WTC11 (cell line): Measurements from ENCODE around the gene BMF. TPM values are rescaled to one million over a fixed set of nuclear protein-coding genes. Genes with fewer than 3 reads are reported as not detected.
A peak's percentile ranks its signal among the peaks of the same experiment; 100 is the strongest.

Experiments
- ATAC-seq: fragments of 200-7000 bp; cut with Tn5 transposase; 2 replicates; pipeline ENCODE4 v1.10.0; 2021; ENCODE audit warnings: mild to moderate bottlenecking, moderate library complexity
- CTCF ChIA-PET: fragments of 300-600 bp; sonication (Branson Sonifier 250); formaldehyde crosslinking; loops from one replicate; lab custom pipeline; 2021; ENCODE audit warnings: antibody characterized with exemption; lab: Charles Lee
- POLR2A ChIA-PET: fragments of 350-600 bp; sonication (Branson Sonifier 250); formaldehyde crosslinking; loops from one replicate; lab custom pipeline; 2021; ENCODE audit warnings: antibody characterized with exemption; lab: Charles Lee
- DNase-seq: peaks from one replicate; pipeline ENCODE4 v3.0.0; 2021; ENCODE audit warnings: low spot score
- H3K27ac Mint-ChIP-seq: 2 replicates; pipeline ENCODE4 v1.8.0; 2021; ENCODE audit warnings: mixed read lengths
- H3K27me3 Mint-ChIP-seq: 2 replicates; pipeline ENCODE4 v1.8.0; 2021; ENCODE audit warnings: low read depth, mild to moderate bottlenecking, moderate library complexity, mixed read lengths
- H3K36me3 Mint-ChIP-seq: 2 replicates; pipeline ENCODE4 v1.8.0; 2021; ENCODE audit warnings: mixed read lengths
- H3K4me1 Mint-ChIP-seq: 2 replicates; pipeline ENCODE4 v1.8.0; 2022; ENCODE audit warnings: mixed read lengths
- H3K4me3 Mint-ChIP-seq: 2 replicates; pipeline ENCODE4 v1.8.0; 2021; ENCODE audit warnings: mild to moderate bottlenecking, moderate library complexity, mixed read lengths
- H3K9me3 Mint-ChIP-seq: 2 replicates; pipeline ENCODE4 v1.8.0; 2021; ENCODE audit warnings: mixed read lengths
- GRHL2 ChIP-seq: fragments of 250-450 bp; sonication (Bioruptor Pico); IDR thresholded peaks from 2 replicates; pipeline ENCODE4 v1.8.0; 2022; ENCODE audit warnings: mild to moderate bottlenecking, moderate library complexity; ENCODE audit not compliant: insufficient replicate concordance, severe bottlenecking
- JAZF1 ChIP-seq: fragments of 250-450 bp; sonication (Bioruptor Pico); IDR thresholded peaks from 2 replicates; pipeline ENCODE4 v1.9.0; 2021; ENCODE audit warnings: moderate library complexity, mild to moderate bottlenecking, inconsistent platforms
- MYBL2 ChIP-seq: sonication (generic); formaldehyde crosslinking; IDR thresholded peaks from 2 replicates; pipeline ENCODE4 v1.8.1; 2023; ENCODE audit warnings: mild to moderate bottlenecking, moderate library complexity, missing genetic modification reagents
- SMAD4 ChIP-seq: sonication (generic); formaldehyde crosslinking; IDR thresholded peaks from 2 replicates; pipeline ENCODE4 v1.8.0; 2022; ENCODE audit warnings: mild to moderate bottlenecking, missing genetic modification reagents
- TEAD1 ChIP-seq: sonication (generic); formaldehyde crosslinking; IDR thresholded peaks from 2 replicates; pipeline ENCODE4 v1.8.0; 2022; ENCODE audit warnings: mild to moderate bottlenecking, missing genetic modification reagents
- TEAD4 ChIP-seq: sonication (generic); formaldehyde crosslinking; IDR thresholded peaks from 2 replicates; pipeline ENCODE4 v1.8.0; 2022; ENCODE audit warnings: mild to moderate bottlenecking, missing genetic modification reagents
- TP53 ChIP-seq: sonication (generic); formaldehyde crosslinking; IDR thresholded peaks from 2 replicates; pipeline ENCODE4 v1.8.1; 2023; ENCODE audit warnings: mild to moderate bottlenecking, missing genetic modification reagents
- ZNF121 ChIP-seq: sonication (generic); formaldehyde crosslinking; IDR thresholded peaks from 2 replicates; pipeline ENCODE4 v1.8.0; 2023; ENCODE audit warnings: missing genetic modification reagents
- ZNF232 ChIP-seq: sonication (generic); formaldehyde crosslinking; IDR thresholded peaks from 2 replicates; pipeline ENCODE4 v1.8.0; 2022; ENCODE audit warnings: mild to moderate bottlenecking, missing genetic modification reagents
- ZNF317 ChIP-seq: sonication (generic); formaldehyde crosslinking; IDR thresholded peaks from 2 replicates; pipeline ENCODE4 v1.8.1; 2023; ENCODE audit warnings: low read depth, mild to moderate bottlenecking, moderate library complexity, missing genetic modification reagents, borderline replicate concordance
- total RNA-seq: library from RNA; stranded (reverse); gene quantifications from 3 replicates; pipeline ENCODE4 v1.2.3, GENCODE V29; 2021
- TF ChIP-seq, protein P1 (sequence below): fragments of 200-600 bp; IDR thresholded peaks from 2 replicates; pipeline ENCODE4 v1.8.0; 2022; ENCODE audit warnings: antibody characterized with exemption
- TF ChIP-seq, protein P2 (sequence below): fragments of 250-450 bp; sonication (Bioruptor Pico); IDR thresholded peaks from 2 replicates; pipeline ENCODE4 v1.9.0; 2021; ENCODE audit warnings: moderate library complexity, mild to moderate bottlenecking, inconsistent platforms, borderline replicate concordance
- TF ChIP-seq, protein P3 (sequence below): sonication (generic); formaldehyde crosslinking; IDR thresholded peaks from 2 replicates; pipeline ENCODE4 v1.8.1; 2023; ENCODE audit warnings: mild to moderate bottlenecking, missing genetic modification reagents, borderline replicate concordance
- TF ChIP-seq, protein P4 (sequence below): sonication (generic); formaldehyde crosslinking; IDR thresholded peaks from 2 replicates; pipeline ENCODE4 v1.8.1; 2022; ENCODE audit warnings: mild to moderate bottlenecking, missing genetic modification reagents, moderate library complexity, borderline replicate concordance

The BMF gene
- total RNA-seq, 1 experiment from 2014 or later = 36.9 TPM

DNA sequence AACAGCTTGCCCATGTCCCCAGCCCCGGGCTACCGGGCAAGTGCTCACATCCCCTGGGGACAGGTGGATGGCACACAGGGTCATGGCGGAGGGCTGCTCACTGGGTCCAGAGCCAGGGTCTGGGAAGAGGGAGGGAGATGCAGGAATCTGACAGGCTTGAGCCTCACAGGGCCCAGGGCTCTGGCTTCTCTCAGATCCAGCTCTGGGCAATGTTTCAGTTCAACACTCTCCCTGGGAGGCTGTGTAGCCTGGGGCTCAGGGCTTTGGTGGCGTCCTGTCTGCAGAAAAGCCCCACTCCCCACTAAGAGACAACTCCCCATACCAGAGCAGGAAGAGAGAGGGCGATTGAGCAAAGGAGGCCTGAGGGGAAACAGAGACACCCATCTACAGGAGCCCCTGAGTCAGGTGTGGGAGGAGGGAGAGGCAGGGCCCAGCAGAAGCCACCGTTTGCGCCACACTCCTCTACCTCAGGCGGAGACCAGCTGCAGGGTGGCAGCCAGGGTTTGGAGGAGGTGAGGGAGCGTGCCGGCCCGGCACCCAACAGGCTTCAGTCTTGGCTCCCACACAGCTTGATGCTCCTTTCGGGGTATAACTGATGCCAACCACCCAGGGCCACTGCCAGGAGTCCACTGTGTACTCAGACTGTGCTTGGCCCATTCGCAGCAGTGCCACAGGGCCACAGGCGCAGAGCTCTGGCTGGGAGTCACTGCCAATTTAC lies 52.9 kb downstream of the BMF start:
- CTCF ChIA-PET = interaction anchor here (0.5 to 5.9 kb wide), 7 partner anchors 10 to 281 kb away, joined by 3 to 48 read pairs (median 3); no protein-coding TSS in a partner anchor
- no peak for ATAC-seq
- TF ChIP-seq MYBL2 (CRISPR knock-in tag) (no peak), ZNF317 (no peak), GRHL2 (CRISPR knock-in tag) (no peak), TEAD1 (CRISPR knock-in tag) (no peak), TP53 (CRISPR knock-in tag) (no peak), ZNF121 (CRISPR knock-in tag) (no peak), ZNF232 (CRISPR knock-in tag) (no peak), TEAD4 (CRISPR knock-in tag) (no peak), SMAD4 (CRISPR knock-in tag) (no peak), JAZF1 (CRISPR knock-in tag) (no peak)
- TF ChIP-seq, protein P1, sequence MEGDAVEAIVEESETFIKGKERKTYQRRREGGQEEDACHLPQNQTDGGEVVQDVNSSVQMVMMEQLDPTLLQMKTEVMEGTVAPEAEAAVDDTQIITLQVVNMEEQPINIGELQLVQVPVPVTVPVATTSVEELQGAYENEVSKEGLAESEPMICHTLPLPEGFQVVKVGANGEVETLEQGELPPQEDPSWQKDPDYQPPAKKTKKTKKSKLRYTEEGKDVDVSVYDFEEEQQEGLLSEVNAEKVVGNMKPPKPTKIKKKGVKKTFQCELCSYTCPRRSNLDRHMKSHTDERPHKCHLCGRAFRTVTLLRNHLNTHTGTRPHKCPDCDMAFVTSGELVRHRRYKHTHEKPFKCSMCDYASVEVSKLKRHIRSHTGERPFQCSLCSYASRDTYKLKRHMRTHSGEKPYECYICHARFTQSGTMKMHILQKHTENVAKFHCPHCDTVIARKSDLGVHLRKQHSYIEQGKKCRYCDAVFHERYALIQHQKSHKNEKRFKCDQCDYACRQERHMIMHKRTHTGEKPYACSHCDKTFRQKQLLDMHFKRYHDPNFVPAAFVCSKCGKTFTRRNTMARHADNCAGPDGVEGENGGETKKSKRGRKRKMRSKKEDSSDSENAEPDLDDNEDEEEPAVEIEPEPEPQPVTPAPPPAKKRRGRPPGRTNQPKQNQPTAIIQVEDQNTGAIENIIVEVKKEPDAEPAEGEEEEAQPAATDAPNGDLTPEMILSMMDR = no peak
- TF ChIP-seq, protein P2, sequence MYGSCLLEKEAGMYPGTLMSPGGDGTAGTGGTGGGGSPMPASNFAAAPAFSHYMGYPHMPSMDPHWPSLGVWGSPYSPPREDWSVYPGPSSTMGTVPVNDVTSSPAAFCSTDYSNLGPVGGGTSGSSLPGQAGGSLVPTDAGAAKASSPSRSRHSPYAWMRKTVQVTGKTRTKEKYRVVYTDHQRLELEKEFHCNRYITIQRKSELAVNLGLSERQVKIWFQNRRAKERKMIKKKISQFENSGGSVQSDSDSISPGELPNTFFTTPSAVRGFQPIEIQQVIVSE (CRISPR knock-in tag) = no peak
- TF ChIP-seq, protein P3, sequence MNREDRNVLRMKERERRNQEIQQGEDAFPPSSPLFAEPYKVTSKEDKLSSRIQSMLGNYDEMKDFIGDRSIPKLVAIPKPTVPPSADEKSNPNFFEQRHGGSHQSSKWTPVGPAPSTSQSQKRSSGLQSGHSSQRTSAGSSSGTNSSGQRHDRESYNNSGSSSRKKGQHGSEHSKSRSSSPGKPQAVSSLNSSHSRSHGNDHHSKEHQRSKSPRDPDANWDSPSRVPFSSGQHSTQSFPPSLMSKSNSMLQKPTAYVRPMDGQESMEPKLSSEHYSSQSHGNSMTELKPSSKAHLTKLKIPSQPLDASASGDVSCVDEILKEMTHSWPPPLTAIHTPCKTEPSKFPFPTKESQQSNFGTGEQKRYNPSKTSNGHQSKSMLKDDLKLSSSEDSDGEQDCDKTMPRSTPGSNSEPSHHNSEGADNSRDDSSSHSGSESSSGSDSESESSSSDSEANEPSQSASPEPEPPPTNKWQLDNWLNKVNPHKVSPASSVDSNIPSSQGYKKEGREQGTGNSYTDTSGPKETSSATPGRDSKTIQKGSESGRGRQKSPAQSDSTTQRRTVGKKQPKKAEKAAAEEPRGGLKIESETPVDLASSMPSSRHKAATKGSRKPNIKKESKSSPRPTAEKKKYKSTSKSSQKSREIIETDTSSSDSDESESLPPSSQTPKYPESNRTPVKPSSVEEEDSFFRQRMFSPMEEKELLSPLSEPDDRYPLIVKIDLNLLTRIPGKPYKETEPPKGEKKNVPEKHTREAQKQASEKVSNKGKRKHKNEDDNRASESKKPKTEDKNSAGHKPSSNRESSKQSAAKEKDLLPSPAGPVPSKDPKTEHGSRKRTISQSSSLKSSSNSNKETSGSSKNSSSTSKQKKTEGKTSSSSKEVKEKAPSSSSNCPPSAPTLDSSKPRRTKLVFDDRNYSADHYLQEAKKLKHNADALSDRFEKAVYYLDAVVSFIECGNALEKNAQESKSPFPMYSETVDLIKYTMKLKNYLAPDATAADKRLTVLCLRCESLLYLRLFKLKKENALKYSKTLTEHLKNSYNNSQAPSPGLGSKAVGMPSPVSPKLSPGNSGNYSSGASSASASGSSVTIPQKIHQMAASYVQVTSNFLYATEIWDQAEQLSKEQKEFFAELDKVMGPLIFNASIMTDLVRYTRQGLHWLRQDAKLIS (CRISPR knock-in tag) = no peak
- Mint-ChIP-seq H3K27ac (no peak overlapping the region), H3K36me3 (no peaks in the 10 kb centered on the region), H3K4me1 (peaks cover 30% of the 10 kb centered on the region), H3K4me3 (no peak overlapping the region), H3K9me3 (no peaks in the 10 kb centered on the region), H3K27me3 (no peaks in the 10 kb centered on the region)
- POLR2A ChIA-PET = interaction anchor here (0.5 kb wide), 1 partner anchor 22 kb away, joined by 17 read pairs; no protein-coding TSS in a partner anchor
- no peak for DNase-seq

DNA sequence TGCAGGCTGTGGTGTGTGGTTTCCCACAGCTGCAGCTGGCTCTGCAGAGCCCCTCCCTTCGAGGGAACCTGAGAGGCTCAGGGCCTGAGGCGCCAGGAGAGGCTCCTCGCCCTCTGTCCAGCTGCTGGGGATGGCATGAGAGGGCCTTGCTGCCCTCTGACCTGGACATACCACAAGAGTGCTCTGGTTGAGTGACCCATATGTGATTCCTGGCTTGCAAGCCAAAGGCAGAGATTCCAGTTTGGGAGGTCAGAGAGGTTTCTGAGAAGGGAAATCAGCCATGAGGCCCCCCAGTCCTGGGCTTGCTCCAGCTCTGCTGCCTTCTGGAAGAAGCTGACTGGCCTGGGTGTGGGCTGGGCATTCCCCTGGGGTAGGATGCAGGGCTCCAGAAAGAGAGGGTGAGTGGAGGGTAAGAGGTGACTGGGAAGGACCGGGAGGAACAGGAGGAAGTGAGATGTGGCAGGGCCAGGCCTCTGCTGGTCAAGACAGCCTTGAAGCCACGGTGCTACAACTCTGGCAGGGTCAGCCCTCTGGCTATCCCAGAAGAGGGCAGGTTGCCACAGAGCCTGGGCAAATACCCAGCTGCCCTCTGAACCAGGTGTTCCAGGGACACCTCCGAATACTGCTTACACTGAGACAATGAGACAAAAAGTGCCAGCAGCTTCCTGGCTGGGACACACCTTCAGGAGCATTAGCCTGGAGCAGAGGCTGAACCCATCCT lies 53.7 kb downstream of the BMF start:
- Mint-ChIP-seq H3K36me3 (no peaks in the 10 kb centered on the region), H3K4me1 (peaks cover 30% of the 10 kb centered on the region), H3K4me3 (no peak overlapping the region), H3K27ac (peak overlapping the region; percentile 93), H3K9me3 (no peaks in the 10 kb centered on the region), H3K27me3 (no peaks in the 10 kb centered on the region)
- TF ChIP-seq, protein P4, sequence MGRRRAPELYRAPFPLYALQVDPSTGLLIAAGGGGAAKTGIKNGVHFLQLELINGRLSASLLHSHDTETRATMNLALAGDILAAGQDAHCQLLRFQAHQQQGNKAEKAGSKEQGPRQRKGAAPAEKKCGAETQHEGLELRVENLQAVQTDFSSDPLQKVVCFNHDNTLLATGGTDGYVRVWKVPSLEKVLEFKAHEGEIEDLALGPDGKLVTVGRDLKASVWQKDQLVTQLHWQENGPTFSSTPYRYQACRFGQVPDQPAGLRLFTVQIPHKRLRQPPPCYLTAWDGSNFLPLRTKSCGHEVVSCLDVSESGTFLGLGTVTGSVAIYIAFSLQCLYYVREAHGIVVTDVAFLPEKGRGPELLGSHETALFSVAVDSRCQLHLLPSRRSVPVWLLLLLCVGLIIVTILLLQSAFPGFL (CRISPR knock-in tag) = no peak
- DNase-seq = no peak
- ChIA-PET CTCF (interaction anchor here (0.5 to 5.9 kb wide), 10 partner anchors 9 to 281 kb away, joined by 3 to 48 read pairs (median 4); no protein-coding TSS in a partner anchor), POLR2A (no interaction called here)
- no peak for ATAC-seq
